ENCODE results near the gene RSRC1. TPM values are rescaled to one million over a fixed set of nuclear protein-coding genes. Genes with fewer than 3 reads are reported as not detected.

The RSRC1 gene
- total RNA-seq, 1 experiment from 2014 or later, result 49.4 TPM

DNA sequence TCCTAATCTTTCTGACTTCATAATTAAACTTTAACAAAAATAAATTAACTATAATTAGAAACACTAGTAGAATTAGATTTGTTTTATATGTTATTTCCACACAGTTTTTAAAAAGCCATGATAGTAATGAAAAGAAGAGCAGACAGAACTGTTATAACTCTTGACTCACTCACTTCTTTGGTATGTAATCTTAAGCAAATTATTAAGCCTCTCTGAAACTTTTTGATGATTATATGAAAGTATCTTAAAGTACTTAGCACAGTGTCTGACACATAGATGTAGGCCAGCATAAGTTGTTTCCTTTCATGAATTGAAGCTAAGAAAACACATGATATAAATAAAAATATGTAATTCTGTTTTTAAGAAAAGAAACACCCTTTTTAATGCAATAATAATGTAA, 337.5 kb downstream of the RSRC1 start:
- DNase-seq (ENCODE audit: low read depth, low spot score) (no peak), ATAC-seq (no peak)
- no peaks in the 10 kb centered on the region for H3K9me3 ChIP-seq (ENCODE audit: control insufficient read depth, insufficient read depth, low read depth, low read length)
- no peaks in the 10 kb centered on the region for H3K36me3 ChIP-seq (ENCODE audit: control insufficient read depth, insufficient read depth, low read length)
- TF ChIP-seq TCF7L2 (IDR thresholded peaks at IDR 0.05; ENCODE audit: low read depth, low read length) (no peak), SIN3A (IDR thresholded peaks at IDR 0.05; ENCODE audit: borderline replicate concordance, insufficient read depth, low read depth, low read length) (no peak), POLR2AphosphoS5 (IDR thresholded peaks at IDR 0.05; ENCODE audit: low read depth, low read length) (no peak)
- TF ChIP-seq, protein P1, sequence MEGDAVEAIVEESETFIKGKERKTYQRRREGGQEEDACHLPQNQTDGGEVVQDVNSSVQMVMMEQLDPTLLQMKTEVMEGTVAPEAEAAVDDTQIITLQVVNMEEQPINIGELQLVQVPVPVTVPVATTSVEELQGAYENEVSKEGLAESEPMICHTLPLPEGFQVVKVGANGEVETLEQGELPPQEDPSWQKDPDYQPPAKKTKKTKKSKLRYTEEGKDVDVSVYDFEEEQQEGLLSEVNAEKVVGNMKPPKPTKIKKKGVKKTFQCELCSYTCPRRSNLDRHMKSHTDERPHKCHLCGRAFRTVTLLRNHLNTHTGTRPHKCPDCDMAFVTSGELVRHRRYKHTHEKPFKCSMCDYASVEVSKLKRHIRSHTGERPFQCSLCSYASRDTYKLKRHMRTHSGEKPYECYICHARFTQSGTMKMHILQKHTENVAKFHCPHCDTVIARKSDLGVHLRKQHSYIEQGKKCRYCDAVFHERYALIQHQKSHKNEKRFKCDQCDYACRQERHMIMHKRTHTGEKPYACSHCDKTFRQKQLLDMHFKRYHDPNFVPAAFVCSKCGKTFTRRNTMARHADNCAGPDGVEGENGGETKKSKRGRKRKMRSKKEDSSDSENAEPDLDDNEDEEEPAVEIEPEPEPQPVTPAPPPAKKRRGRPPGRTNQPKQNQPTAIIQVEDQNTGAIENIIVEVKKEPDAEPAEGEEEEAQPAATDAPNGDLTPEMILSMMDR (IDR thresholded peaks at IDR 0.05), result no peak
- TF ChIP-seq, protein P2, sequence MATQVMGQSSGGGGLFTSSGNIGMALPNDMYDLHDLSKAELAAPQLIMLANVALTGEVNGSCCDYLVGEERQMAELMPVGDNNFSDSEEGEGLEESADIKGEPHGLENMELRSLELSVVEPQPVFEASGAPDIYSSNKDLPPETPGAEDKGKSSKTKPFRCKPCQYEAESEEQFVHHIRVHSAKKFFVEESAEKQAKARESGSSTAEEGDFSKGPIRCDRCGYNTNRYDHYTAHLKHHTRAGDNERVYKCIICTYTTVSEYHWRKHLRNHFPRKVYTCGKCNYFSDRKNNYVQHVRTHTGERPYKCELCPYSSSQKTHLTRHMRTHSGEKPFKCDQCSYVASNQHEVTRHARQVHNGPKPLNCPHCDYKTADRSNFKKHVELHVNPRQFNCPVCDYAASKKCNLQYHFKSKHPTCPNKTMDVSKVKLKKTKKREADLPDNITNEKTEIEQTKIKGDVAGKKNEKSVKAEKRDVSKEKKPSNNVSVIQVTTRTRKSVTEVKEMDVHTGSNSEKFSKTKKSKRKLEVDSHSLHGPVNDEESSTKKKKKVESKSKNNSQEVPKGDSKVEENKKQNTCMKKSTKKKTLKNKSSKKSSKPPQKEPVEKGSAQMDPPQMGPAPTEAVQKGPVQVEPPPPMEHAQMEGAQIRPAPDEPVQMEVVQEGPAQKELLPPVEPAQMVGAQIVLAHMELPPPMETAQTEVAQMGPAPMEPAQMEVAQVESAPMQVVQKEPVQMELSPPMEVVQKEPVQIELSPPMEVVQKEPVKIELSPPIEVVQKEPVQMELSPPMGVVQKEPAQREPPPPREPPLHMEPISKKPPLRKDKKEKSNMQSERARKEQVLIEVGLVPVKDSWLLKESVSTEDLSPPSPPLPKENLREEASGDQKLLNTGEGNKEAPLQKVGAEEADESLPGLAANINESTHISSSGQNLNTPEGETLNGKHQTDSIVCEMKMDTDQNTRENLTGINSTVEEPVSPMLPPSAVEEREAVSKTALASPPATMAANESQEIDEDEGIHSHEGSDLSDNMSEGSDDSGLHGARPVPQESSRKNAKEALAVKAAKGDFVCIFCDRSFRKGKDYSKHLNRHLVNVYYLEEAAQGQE (IDR thresholded peaks at IDR 0.05; ENCODE audit: insufficient read depth in 1 of 2, low read depth in 2 of 2, low read length in 1 of 2), result no peak
- in situ Hi-C loops (cut with HindIII; ENCODE audit: low pct_unique_long_range_greater_than_20kb, low sequenced_read_pairs) (no loop called here), intact Hi-C loops (cut with micrococcal nuclease; ENCODE audit: unreplicated experiment) (no loop called here)
- H3K27ac ChIP-seq (ENCODE audit: low read length), result no peak overlapping the region
- BruUV-seq (replicated peaks), result no TSS peak
- ChIA-PET POLR2A (no interaction called here), CTCF (no interaction called here)
- H3K27me3 ChIP-seq (ENCODE audit: control insufficient read depth, insufficient read depth, low read length), result no peaks in the 10 kb centered on the region
- no peak overlapping the region for H3K4me3 ChIP-seq (ENCODE audit: low read depth in 2 of 2, low read length in 2 of 2)
- H3K4me1 ChIP-seq (ENCODE audit: control insufficient read depth, insufficient read depth, low read length), result no peaks in the 10 kb centered on the region

DNA sequence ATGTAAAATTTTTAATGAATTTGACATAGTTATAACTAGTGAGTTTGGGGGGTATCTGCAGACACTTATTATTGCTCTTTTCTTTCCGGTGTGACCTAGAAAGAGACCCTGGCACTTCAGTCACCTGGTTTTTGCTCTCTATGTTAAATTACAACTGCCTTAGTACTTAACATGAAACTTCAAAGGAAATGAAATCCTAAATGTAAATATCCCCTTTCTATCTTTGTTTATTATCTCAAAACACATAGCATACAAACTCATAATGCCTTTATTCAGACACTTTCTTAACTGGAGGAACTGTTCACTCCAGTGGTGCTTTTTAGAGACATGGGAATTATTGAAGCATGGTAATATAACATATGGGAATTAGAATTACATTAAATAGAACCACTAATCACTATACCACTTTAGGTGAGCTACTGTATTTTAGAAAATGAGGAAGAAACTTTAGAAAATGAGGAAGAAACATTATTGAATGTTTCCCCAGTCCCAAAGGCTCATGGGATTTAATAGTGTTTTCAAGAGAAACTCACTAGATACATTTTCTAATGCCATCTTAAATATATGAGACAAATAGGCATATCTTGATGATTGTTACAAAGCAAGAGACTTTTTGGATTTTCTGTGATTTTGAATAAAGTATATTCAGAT, 341.6 kb downstream of the RSRC1 start:
- no TSS peak for BruUV-seq (replicated peaks)
- no peak overlapping the region for H3K27ac ChIP-seq (ENCODE audit: low read length)
- intact Hi-C loops (cut with micrococcal nuclease; ENCODE audit: unreplicated experiment) (no loop called here), in situ Hi-C loops (cut with HindIII; ENCODE audit: low pct_unique_long_range_greater_than_20kb, low sequenced_read_pairs) (no loop called here)
- ChIA-PET CTCF (no interaction called here), POLR2A (no interaction called here)
- H3K4me1 ChIP-seq (ENCODE audit: control insufficient read depth, insufficient read depth, low read length), result no peaks in the 10 kb centered on the region
- no peaks in the 10 kb centered on the region for H3K27me3 ChIP-seq (ENCODE audit: control insufficient read depth, insufficient read depth, low read length)
- TF ChIP-seq POLR2AphosphoS5 (IDR thresholded peaks at IDR 0.05; ENCODE audit: low read depth, low read length), result no peak
- TF ChIP-seq, protein P2 (IDR thresholded peaks at IDR 0.05; ENCODE audit: insufficient read depth in 1 of 2, low read depth in 2 of 2, low read length in 1 of 2), result no peak
- no peak for TF ChIP-seq SIN3A (IDR thresholded peaks at IDR 0.05; ENCODE audit: borderline replicate concordance, insufficient read depth, low read depth, low read length)
- TF ChIP-seq TCF7L2 (IDR thresholded peaks at IDR 0.05; ENCODE audit: low read depth, low read length), result no peak; the same call in 1 of the 2 replicates
- TF ChIP-seq, protein P1 (IDR thresholded peaks at IDR 0.05), result no peak
- DNase-seq (ENCODE audit: low read depth, low spot score), result no peak
- H3K4me3 ChIP-seq (ENCODE audit: low read depth in 2 of 2, low read length in 2 of 2), result no peak overlapping the region
- H3K36me3 ChIP-seq (ENCODE audit: control insufficient read depth, insufficient read depth, low read length), result no peaks in the 10 kb centered on the region
- no peaks in the 10 kb centered on the region for H3K9me3 ChIP-seq (ENCODE audit: control insufficient read depth, insufficient read depth, low read depth, low read length)
- no peak for ATAC-seq
